Measurements from ENCODE around the gene DENND11.

DENND11 gene

GRCh38 chr7:141664450-141664849 lies 37.5 kb downstream of the DENND11 start:
- H3K27me3 Mint-ChIP-seq, result no peaks in the 10 kb centered on the region
- H3K4me3 Mint-ChIP-seq, result no peak overlapping the region
- no peak for DNase-seq
- CTCF ChIA-PET, result interaction anchor here (1.9 kb wide), 1 partner anchor 10 kb away, joined by 5 read pairs; no protein-coding TSS in a partner anchor
- H3K9me3 Mint-ChIP-seq, result no peaks in the 10 kb centered on the region
- H3K36me3 Mint-ChIP-seq, result peaks cover 40% of the 10 kb centered on the region
- peak overlapping the region; percentile 70 for H3K27ac Mint-ChIP-seq
- peaks cover 25% of the 10 kb centered on the region for H3K4me1 Mint-ChIP-seq

- CTCF ChIA-PET, result interaction anchor here (0.6 to 1.9 kb wide), 2 partner anchors 9 to 125 kb away, joined by 3 to 5 read pairs; no protein-coding TSS in a partner anchor
- no peak overlapping the region for H3K4me3 Mint-ChIP-seq
- H3K9me3 Mint-ChIP-seq, result no peaks in the 10 kb centered on the region
- no peaks in the 10 kb centered on the region for H3K27me3 Mint-ChIP-seq
- DNase-seq, result no peak
- H3K4me1 Mint-ChIP-seq, result peaks cover 25% of the 10 kb centered on the region
- peak overlapping the region; percentile 74 for H3K27ac Mint-ChIP-seq
- peaks cover 40% of the 10 kb centered on the region for H3K36me3 Mint-ChIP-seq
Measured at GRCh38 chr7:141663081-141663849, 38.7 kb downstream of the DENND11 start.

- no peak for DNase-seq
- Mint-ChIP-seq H3K27me3 (no peaks in the 10 kb centered on the region), H3K4me1 (peaks cover 25% of the 10 kb centered on the region), H3K9me3 (no peaks in the 10 kb centered on the region), H3K27ac (peak overlapping the region; percentile 55), H3K4me3 (no peak overlapping the region), H3K36me3 (peaks cover 39% of the 10 kb centered on the region)
- CTCF ChIA-PET, result interaction anchor here (0.5 to 3.1 kb wide), 3 partner anchors 24 to 77 kb away, joined by 3 to 18 read pairs (median 3); partner anchors contain the start of gene SSBP1
Measured at GRCh38 chr7:141660259-141660658, 41.7 kb downstream of the DENND11 start.

DNA sequence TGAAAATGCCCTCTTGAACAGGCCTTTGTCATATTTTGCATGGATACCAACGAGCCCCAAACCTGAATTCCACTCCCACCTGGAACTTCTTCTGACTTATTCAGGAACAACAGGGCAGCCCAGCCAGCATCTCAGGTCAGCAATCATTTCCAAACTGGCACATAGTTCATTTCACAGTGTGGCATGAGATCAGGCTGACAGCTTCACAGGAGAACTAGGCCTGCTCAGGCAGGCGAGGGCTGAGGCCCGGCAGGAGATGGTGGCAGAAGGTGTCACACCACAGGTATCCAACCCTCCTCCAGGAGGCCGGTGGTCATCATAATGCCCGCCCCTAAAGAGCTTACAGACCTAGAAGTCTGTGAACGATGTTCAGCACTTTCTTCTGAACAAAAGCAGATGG lies 42.5 kb downstream of the DENND11 start:
- CTCF ChIA-PET, result interaction anchor here (0.6 to 3.1 kb wide), 2 partner anchors 13 to 78 kb away, joined by 3 to 18 read pairs; partner anchors contain the start of gene SSBP1

GRCh38 chr7:141654551-141654950 lies 47.4 kb downstream of the DENND11 start:
- Mint-ChIP-seq H3K27me3 (no peaks in the 10 kb centered on the region), H3K36me3 (peaks cover 22% of the 10 kb centered on the region), H3K27ac (peak overlapping the region; percentile 13), H3K9me3 (no peaks in the 10 kb centered on the region), H3K4me3 (no peak overlapping the region), H3K4me1 (peaks cover 6% of the 10 kb centered on the region)
- CTCF ChIA-PET, result interaction anchor here (0.7 to 5.6 kb wide), 24 partner anchors 9 to 320 kb away, joined by 3 to 52 read pairs (median 5); partner anchors contain the start of genes DENND11, SSBP1 and TAS2R4
- peak; percentile 79 for DNase-seq

More for the DNA sequence above, 42.5 kb downstream of the DENND11 start:
- Mint-ChIP-seq H3K27ac (no peak overlapping the region), H3K36me3 (peaks cover 46% of the 10 kb centered on the region), H3K27me3 (no peaks in the 10 kb centered on the region), H3K4me3 (no peak overlapping the region), H3K4me1 (peaks cover 28% of the 10 kb centered on the region), H3K9me3 (no peaks in the 10 kb centered on the region)
- no peak for DNase-seq

DNA sequence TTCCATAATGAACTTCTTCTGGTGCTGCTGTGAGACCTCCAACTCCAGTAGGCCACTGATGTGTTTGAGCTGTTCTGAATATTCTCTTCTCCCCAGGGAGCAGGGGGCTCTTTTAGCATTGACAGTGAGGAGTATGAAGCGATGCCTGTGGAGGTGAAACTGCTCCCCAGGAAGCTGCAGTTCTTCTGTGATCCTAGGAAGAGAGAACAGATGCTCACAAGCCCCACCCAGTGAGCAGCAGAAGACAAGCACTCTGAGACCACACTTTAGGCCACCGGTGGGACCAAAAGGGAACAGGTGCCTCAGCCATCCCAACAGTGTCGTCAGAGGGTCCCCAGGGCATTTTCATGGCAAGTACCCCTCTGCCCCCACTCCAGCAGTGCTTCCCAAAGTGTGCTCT lies 49.3 kb downstream of the DENND11 start:
- H3K4me3 Mint-ChIP-seq, result no peak overlapping the region
- H3K9me3 Mint-ChIP-seq, result no peaks in the 10 kb centered on the region
- H3K4me1 Mint-ChIP-seq, result peaks cover 6% of the 10 kb centered on the region
- peaks cover 23% of the 10 kb centered on the region for H3K36me3 Mint-ChIP-seq
- CTCF ChIA-PET, result interaction anchor here (1.4 to 5.6 kb wide), 2 partner anchors 84 to 133 kb away, joined by 3 to 52 read pairs; partner anchors contain the start of gene SSBP1
- DNase-seq, result no peak
- H3K27ac Mint-ChIP-seq, result no peak overlapping the region
- no peaks in the 10 kb centered on the region for H3K27me3 Mint-ChIP-seq
